Stimulated activated CD8-positive, alpha-beta memory T cell treated with anti-CD3 and anti-CD28 coated beads, Interleukin-15, amount 100 ng/mL, for 4 hours (primary cell): ENCODE results near the gene TSR3.
A peak's percentile ranks its signal among the peaks of the same experiment; 100 is the strongest.
"Not testable (repeated sequence)": the region's sequence is repeated elsewhere in the genome, so short reads cannot be mapped to it uniquely, and the experiment has no call there.

Source experiments
- DNase-seq, 2 donors: peaks; one replicate each; pipeline ENCODE4 v3.0.0-alpha.2; 2020; ENCODE audit warnings: low read depth in 2 of 2

The TSR3 gene

GRCh38 chr16:1337486-1337885 lies 14.2 kb downstream of the TSR3 start:
- no peak for DNase-seq

- DNase-seq: no peak
Observed at GRCh38 chr16:1336619-1337018, 15.1 kb downstream of the TSR3 start.

GRCh38 chr16:1335996-1336395 lies 15.7 kb downstream of the TSR3 start:
- DNase-seq: no peak

- no peak for DNase-seq
Observed at GRCh38 chr16:1335211-1335971, 16.3 kb downstream of the TSR3 start.

- no peak for DNase-seq
Observed at GRCh38 chr16:1334739-1335138, 16.9 kb downstream of the TSR3 start.

GRCh38 chr16:1333854-1334700 lies 17.6 kb downstream of the TSR3 start:
- no peak for DNase-seq

- DNase-seq: peak in 1 of 2 donors; percentile 14
Observed at GRCh38 chr16:1333149-1333812, 18.4 kb downstream of the TSR3 start, which contains the start of gene BAIAP3. Gene BAIAP3, plus strand, starts transcription at chr16:1333645. Its CDS starts 4,905 bp downstream, at chr16:1338550.

GRCh38 chr16:1332618-1333148 lies 19.0 kb downstream of the TSR3 start:
- DNase-seq: no peak

GRCh38 chr16:1331712-1332617 lies 19.7 kb downstream of the TSR3 start:
- DNase-seq: peak in 1 of 2 donors; percentile 18

- DNase-seq: no peak
Observed at GRCh38 chr16:1330931-1331711, 20.6 kb downstream of the TSR3 start.

- DNase-seq: no peak
Observed at GRCh38 chr16:1330260-1330914, 21.3 kb downstream of the TSR3 start.

- DNase-seq: not testable (repeated sequence)
Observed at GRCh38 chr16:1328961-1329360, 22.7 kb downstream of the TSR3 start.

GRCh38 chr16:1328136-1328535 lies 23.5 kb downstream of the TSR3 start:
- not testable (repeated sequence) for DNase-seq

- no peak for DNase-seq
Observed at GRCh38 chr16:1327619-1327947, 24.1 kb downstream of the TSR3 start.

GRCh38 chr16:1326946-1327618 lies 24.6 kb downstream of the TSR3 start:
- DNase-seq: no peak

GRCh38 chr16:1326391-1326790 lies 25.3 kb downstream of the TSR3 start:
- DNase-seq: no peak

GRCh38 chr16:1325673-1326371 lies 25.9 kb downstream of the TSR3 start:
- DNase-seq: no peak

- no peak for DNase-seq
Observed at GRCh38 chr16:1325261-1325660, 26.4 kb downstream of the TSR3 start.
